GM12878 (cell line): ENCODE measurements around the gene GABBR2. TPM values are rescaled to one million over a fixed set of nuclear protein-coding genes. Genes with fewer than 3 reads are reported as not detected.

Experiments used
- ATAC-seq: fragments of 200-7000 bp; cut with Tn5 transposase; 3 replicates; pipeline ENCODE4 v1.9.1; 2020; ENCODE audit warnings: mild to moderate bottlenecking, moderate library complexity
- BruUV-seq: library from RNA; stranded (reverse); fragments of 400-500 nt; replicated peaks from 2 replicates; lab custom pipeline; 2021; lab: Mats Ljungman, UMichigan
- CTCF ChIA-PET: fragments of 300-600 bp; sonication (Branson Sonifier 250); formaldehyde crosslinking; extraction: SDS; loops from one replicate; lab custom pipeline; 2021; ENCODE audit warnings: inconsistent platforms; lab: Yijun Ruan, JAX
- POLR2A ChIA-PET: fragments of 350-600 bp; formaldehyde crosslinking; extraction: SDS; loops from one replicate; lab custom pipeline; 2021; ENCODE audit warnings: inconsistent platforms; lab: Charles Lee
- RAD21 ChIA-PET: fragments of 300-600 bp; sonication (Branson Sonifier 250); formaldehyde crosslinking; loops from one replicate; lab custom pipeline; 2023; ENCODE audit warnings: antibody characterized with exemption; ENCODE audit not compliant: unreplicated experiment; lab: Charles Lee
- SMC1A ChIA-PET: fragments of 300-600 bp; sonication (Branson Sonifier 250); formaldehyde crosslinking; loops from one replicate; lab custom pipeline; 2023; ENCODE audit not compliant: unreplicated experiment, uncharacterized antibody; lab: Charles Lee
- DNase-seq: peaks from one replicate; pipeline ENCODE4 v3.0.0-alpha.2; 2011; ENCODE audit warnings: low read depth, low spot score
- FAIRE-seq: peaks from 3 replicates; lab custom pipeline; 2011; peaks lifted over from hg19 to GRCh38; lab: Jason Lieb, UNC
- H2AFZ ChIP-seq: 2 replicates; pipeline ENCODE4 v1.6.0; 2011; ENCODE audit warnings: low read depth, low read length, control low read depth; ENCODE audit not compliant: control insufficient read depth
- H3K27ac ChIP-seq: 2 replicates; pipeline ENCODE4 v1.5.1; 2011; ENCODE audit warnings: control low read depth; ENCODE audit not compliant: control insufficient read depth, insufficient read depth
- H3K27me3 ChIP-seq, 2 experiments: replicated peaks in 1 of 2; 2 replicates each; pipeline versions ENCODE4 v1.6.0 to v1.6.1; 2011; ENCODE audit warnings: low read length in 1 of 2; ENCODE audit not compliant: control insufficient read depth in 2 of 2, insufficient read depth in 2 of 2
- H3K36me3 ChIP-seq, 2 experiments: 2 replicates each; pipeline ENCODE4 v1.5.1; 2011; ENCODE audit warnings: low read length in 1 of 2; ENCODE audit not compliant: control insufficient read depth in 2 of 2, insufficient read depth in 2 of 2
- H3K4me1 ChIP-seq: 2 replicates; pipeline ENCODE4 v1.6.1; 2011; ENCODE audit warnings: mild to moderate bottlenecking, low read length, moderate library complexity, mixed read lengths; ENCODE audit not compliant: control insufficient read depth, insufficient read depth
- H3K4me2 ChIP-seq: 2 replicates; pipeline ENCODE4 v1.6.0; 2011; ENCODE audit warnings: control low read depth; ENCODE audit not compliant: control insufficient read depth, insufficient read depth
- H3K4me3 ChIP-seq: fragments of 200-600 bp; sonication (generic); 2 replicates; pipeline ENCODE4 v1.5.1; 2016
- H3K79me2 ChIP-seq: 2 replicates; pipeline ENCODE4 v1.6.0; 2011; ENCODE audit warnings: low read length; ENCODE audit not compliant: control insufficient read depth, insufficient read depth
- H3K9ac ChIP-seq: 2 replicates; pipeline ENCODE4 v1.8.0; 2011; ENCODE audit warnings: low read length, control low read depth, mixed read lengths; ENCODE audit not compliant: control insufficient read depth, insufficient read depth
- H3K9me3 ChIP-seq: replicated peaks from 3 replicates; pipeline ENCODE4 v1.5.1; 2011; ENCODE audit warnings: mild to moderate bottlenecking, low read length; ENCODE audit not compliant: control insufficient read depth, insufficient read depth
- H4K20me1 ChIP-seq: 2 replicates; pipeline ENCODE4 v1.6.0; 2011; ENCODE audit not compliant: control insufficient read depth, insufficient read depth
- DPF2 ChIP-seq: fragments of 450-650 bp; IDR thresholded peaks from 2 replicates; pipeline ENCODE4 v1.6.1; 2017; ENCODE audit warnings: mild to moderate bottlenecking
- EED ChIP-seq: sonication (generic); IDR thresholded peaks from 2 replicates; pipeline ENCODE4 v1.6.1; 2016; ENCODE audit warnings: antibody characterized with exemption, low read depth
- EP300 ChIP-seq, 2 experiments: fragments of 150-350 bp in 1 of 2; IDR thresholded peaks; 2 replicates each; pipeline ENCODE4 v1.6.1; 2011 to 2012; ENCODE audit warnings: low read depth in 2 of 2, low read length in 2 of 2, borderline replicate concordance in 1 of 2, improper control_type of control experiment in 1 of 2, inconsistent platforms in 1 of 2; ENCODE audit not compliant: control insufficient read depth in 1 of 2
- EZH2 ChIP-seq: IDR thresholded peaks from 2 replicates; pipeline ENCODE4 v1.6.1; 2012; ENCODE audit warnings: low read depth, mild to moderate bottlenecking, control low read depth, inconsistent platforms, low read length, borderline replicate concordance; ENCODE audit not compliant: control insufficient read depth
- FOXK2 ChIP-seq: fragments of 450-650 bp; IDR thresholded peaks from 2 replicates; pipeline ENCODE4 v1.6.1; 2017; ENCODE audit warnings: mild to moderate bottlenecking, moderate library complexity
- IKZF2 ChIP-seq, 2 experiments: fragments of 450-650 bp; IDR thresholded peaks; 2 replicates each; pipeline ENCODE4 v1.6.1; 2017; ENCODE audit warnings: mild to moderate bottlenecking in 2 of 2, moderate library complexity in 2 of 2
- JUND ChIP-seq: IDR thresholded peaks from 2 replicates; pipeline ENCODE4 v1.6.1; 2012; ENCODE audit warnings: low read depth, mild to moderate bottlenecking, low read length, improper control_type of control experiment, moderate library complexity
- NFYB ChIP-seq: IDR thresholded peaks from 2 replicates; pipeline ENCODE4 v1.6.1; 2011; ENCODE audit warnings: low read depth, mild to moderate bottlenecking, low read length, improper control_type of control experiment, moderate library complexity; ENCODE audit not compliant: insufficient read depth
- POLR2A ChIP-seq: IDR thresholded peaks from 2 replicates; pipeline ENCODE4 v1.6.1; 2011; ENCODE audit warnings: low read depth, mild to moderate bottlenecking, low read length
- SMARCA5 ChIP-seq: fragments of 450-650 bp; IDR thresholded peaks from 2 replicates; pipeline ENCODE4 v1.6.1; 2017; ENCODE audit warnings: mild to moderate bottlenecking
- ZNF207 ChIP-seq: fragments of 450-650 bp; IDR thresholded peaks from 2 replicates; pipeline ENCODE4 v1.6.1; 2014; ENCODE audit warnings: antibody characterized with exemption, mild to moderate bottlenecking, borderline replicate concordance
- ZNF217 ChIP-seq: fragments of 450-650 bp; IDR thresholded peaks from 2 replicates; pipeline ENCODE4 v1.6.1; 2017; ENCODE audit warnings: antibody characterized with exemption, mild to moderate bottlenecking
- WGBS: methylation state at CpG from one replicate; pipeline ENCODE4 v1.1.6; 2016; ENCODE audit warnings: low lambda C conversion rate; ENCODE audit not compliant: insufficient replicate concordance, insufficient coverage; ENCODE audit errors: missing lambda C conversion rate; 5-methylcytosine and 5-hydroxymethylcytosine counted together
- in situ Hi-C: fragments of 300-500 bp; cut with MboI; formaldehyde crosslinking; loops from 9 replicates; pipeline ENCODE4 v1.14.3; 2018; ENCODE audit warnings: mixed read lengths
- intact Hi-C: fragments of 100-400 bp; cut with micrococcal nuclease; formaldehyde crosslinking; loops from one replicate; pipeline ENCODE4 v1.14.2; 2022; ENCODE audit not compliant: unreplicated experiment
- polyA plus RNA-seq, 11 experiments: library from polyadenylated mRNA; depleted of rRNA in 4 of 11; unstranded in 6 of 11; stranded (reverse) in 5 of 11; fragments of >200 nt; fragmentation: Nextera tagmentation in 4 of 11; fragmentation: Illumina TruSeq in 1 of 11; extraction: Ambion mirVana in 4 of 11; extraction: Trizol in 1 of 11; gene quantifications; 1 replicate in 1 of 11; 2 replicates in 10 of 11; pipeline versions ENCODE4 v1.2.1 to v1.2.3, GENCODE V29; 2011 to 2016; ENCODE audit warnings: inconsistent platforms in 2 of 11, missing spikeins in 2 of 11, low read depth in 1 of 11
- total RNA-seq, 4 experiments: library from RNA; depleted of rRNA in 3 of 4; stranded (reverse); fragments of >200 nt in 3 of 4; fragmentation: Illumina TruSeq in 1 of 4; extraction: Trizol in 1 of 4; gene quantifications; 2 replicates each; pipeline versions ENCODE4 v1.2.1 to v1.2.3, GENCODE V29; 2013 to 2021

GABBR2 gene
- total and polyA plus RNA-seq, 10 of the 15 experiments (the other 5 are each of a cell fraction or from before 2014, with no cell fraction given): 0.02 to 2.2 (median 0.06) TPM; not detected in 2

- TF ChIP-seq NFYB (peak; percentile 87), EZH2 (no peak), FOXK2 (no peak), POLR2A (peak; percentile 92)
- TF ChIP-seq, all 136 proteins: peak for 44
These were observed 453.0 kb downstream of the GABBR2 start, which contains the start of gene TBC1D2 (continued) for GRCh38 chr9:98255578-98256296.

DNA sequence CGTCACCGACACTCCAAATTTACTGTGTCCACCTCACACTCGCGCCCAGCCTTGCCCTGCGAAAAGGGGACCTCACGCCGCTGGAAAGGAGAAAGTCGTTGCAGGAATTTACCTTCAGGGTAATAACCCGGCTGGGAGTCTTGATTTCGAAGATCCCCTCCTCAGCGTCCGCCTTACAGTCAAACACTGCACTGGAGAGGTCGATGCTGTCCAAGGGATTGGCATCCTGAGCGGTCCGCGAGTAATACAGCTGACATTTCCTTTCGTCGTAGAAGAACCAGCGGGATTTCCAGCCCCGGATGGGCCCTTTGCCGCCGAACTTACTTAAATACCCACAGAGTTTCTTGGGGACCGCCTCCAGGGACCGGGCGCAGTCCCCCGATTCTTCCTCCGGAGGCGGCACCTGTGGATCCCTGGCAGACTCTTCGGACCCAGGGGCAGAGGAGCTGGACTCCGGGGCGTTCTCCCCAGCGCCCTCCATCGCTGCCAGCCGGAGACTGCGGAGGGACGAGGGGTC is 453.6 kb downstream of the GABBR2 start:
- no peaks in the 10 kb centered on the region for H3K36me3 ChIP-seq
- POLR2A ChIA-PET: interaction anchor here (0.6 to 2.2 kb wide), 7 partner anchors 131 to 217 kb away, joined by 3 to 10 read pairs (median 4); partner anchors contain the start of gene NANS
- RAD21 ChIA-PET: interaction anchor here (0.7 to 2.8 kb wide), 12 partner anchors 9 to 333 kb away, joined by 3 to 21 read pairs (median 4); partner anchors contain the start of genes NANS, TRIM14 and TRMO
- no peak overlapping the region for H3K27ac ChIP-seq
- CTCF ChIA-PET: interaction anchor here (0.6 to 6.5 kb wide), 11 partner anchors 17 to 349 kb away, joined by 3 to 49 read pairs (median 6); partner anchors contain the start of genes TRIM14 and TRMO
- ATAC-seq (peak; percentile 44), FAIRE-seq (no peak), DNase-seq (no peak)
- H3K27me3 ChIP-seq: no peaks in the 10 kb centered on the region
- TF ChIP-seq JUND (no peak), IKZF2 (IDR thresholded peaks at IDR 0.05) (peak in 1 of 2 experiments; percentile 38; a peak in 1 of 4 replicates), EED (peak; percentile 8; the same call in 1 of the 2 replicates), DPF2 (0 out of 2 replicates have a peak, but pooled peaks have one; percentile 20), SMARCA5 (peak; percentile 23; the same call in 1 of the 2 replicates), ZNF207 (0 out of 2 replicates have a peak, but pooled peaks have one; percentile 13), EP300 (IDR thresholded peaks at IDR 0.05; ENCODE audit: borderline replicate concordance in 1 of 2, control insufficient read depth in 1 of 2, low read depth in 2 of 2, low read length in 2 of 2) (no peak), ZNF217 (peak; percentile 50; the same call in 1 of the 2 replicates)
- H3K4me3 ChIP-seq: peak overlapping the region; percentile 75
- no peaks in the 10 kb centered on the region; the same call in 2 of the 3 replicates for H3K9me3 ChIP-seq
- peak overlapping the region; percentile 100 for H2AFZ ChIP-seq
- intact Hi-C loops: no loop called here
- H3K4me2 ChIP-seq: peak overlapping the region; percentile 99
- H3K4me1 ChIP-seq: peaks cover 4% of the 10 kb centered on the region
- SMC1A ChIA-PET: interaction anchor here (0.9 to 2.6 kb wide), 9 partner anchors 21 to 623 kb away, joined by 3 to 26 read pairs (median 4); partner anchors contain the start of genes NANS and TRIM14
- in situ Hi-C loops: no loop called here
- WGBS: 1% methylated on average over 36 of the region's 36 CpGs
- no peaks in the 10 kb centered on the region for H4K20me1 ChIP-seq
- H3K79me2 ChIP-seq: no peaks in the 10 kb centered on the region
- no TSS peak for BruUV-seq
- H3K9ac ChIP-seq: peak overlapping the region; percentile 92
